Activated T-helper 17 cell treated with anti-CD3 and anti-CD28 coated beads, Interleukin-2, amount 50 U/mL, for 72 hours (primary cell): ENCODE data around the gene CTSC. TPM values are rescaled to one million over a fixed set of nuclear protein-coding genes. Genes with fewer than 3 reads are reported as not detected.
"Not testable (repeated sequence)": the region's sequence is repeated elsewhere in the genome, so short reads cannot be mapped to it uniquely, and the experiment has no call there.

Experiments
- ATAC-seq: fragments of 150-1000 bp; cut with Tn5 transposase; replicated peaks from 2 replicates; pipeline ENCODE4 v1.10.0; 2021; ENCODE audit warnings: mild to moderate bottlenecking, moderate library complexity
- H3K27ac Mint-ChIP-seq: one replicate; pipeline ENCODE4 v1.8.0; 2022; ENCODE audit warnings: mixed read lengths
- H3K27me3 Mint-ChIP-seq: one replicate; pipeline ENCODE4 v1.8.0; 2022; ENCODE audit warnings: mixed read lengths
- H3K36me3 Mint-ChIP-seq: one replicate; pipeline ENCODE4 v1.8.0; 2022; ENCODE audit warnings: low read depth, mild to moderate bottlenecking, mixed read lengths
- H3K4me1 Mint-ChIP-seq: one replicate; pipeline ENCODE4 v1.8.0; 2022; ENCODE audit warnings: mixed read lengths
- H3K4me3 Mint-ChIP-seq: one replicate; pipeline ENCODE4 v1.8.0; 2022; ENCODE audit warnings: mild to moderate bottlenecking, mixed read lengths
- H3K9me3 Mint-ChIP-seq: one replicate; pipeline ENCODE4 v1.8.0; 2022; ENCODE audit warnings: mixed read lengths
- total RNA-seq, 2 donors: library from RNA; stranded (reverse); gene quantifications; one replicate each; pipeline ENCODE4 v1.2.3, GENCODE V29; 2022

The CTSC gene
- total RNA-seq, 2 donors from 2014 or later, result 57.3 to 142 TPM

- Mint-ChIP-seq H3K4me1 (peaks cover 26% of the 10 kb centered on the region), H3K4me3 (peak overlapping the region; percentile 98), H3K36me3 (peaks cover 34% of the 10 kb centered on the region), H3K27me3 (no peaks in the 10 kb centered on the region), H3K27ac (peak overlapping the region; percentile 96), H3K9me3 (no peaks in the 10 kb centered on the region)
- ATAC-seq, result peak; percentile 59
Measured at GRCh38 chr11:88337987-88338668, 592 bp upstream of the CTSC start.

GRCh38 chr11:88335284-88335683 is 2.3 kb downstream of the CTSC start:
- Mint-ChIP-seq H3K4me3 (peak overlapping the region; percentile 98), H3K36me3 (peaks cover 62% of the 10 kb centered on the region), H3K4me1 (peaks cover 39% of the 10 kb centered on the region), H3K27me3 (no peaks in the 10 kb centered on the region), H3K27ac (peak overlapping the region; percentile 96), H3K9me3 (no peaks in the 10 kb centered on the region)
- ATAC-seq, result no peak

DNA sequence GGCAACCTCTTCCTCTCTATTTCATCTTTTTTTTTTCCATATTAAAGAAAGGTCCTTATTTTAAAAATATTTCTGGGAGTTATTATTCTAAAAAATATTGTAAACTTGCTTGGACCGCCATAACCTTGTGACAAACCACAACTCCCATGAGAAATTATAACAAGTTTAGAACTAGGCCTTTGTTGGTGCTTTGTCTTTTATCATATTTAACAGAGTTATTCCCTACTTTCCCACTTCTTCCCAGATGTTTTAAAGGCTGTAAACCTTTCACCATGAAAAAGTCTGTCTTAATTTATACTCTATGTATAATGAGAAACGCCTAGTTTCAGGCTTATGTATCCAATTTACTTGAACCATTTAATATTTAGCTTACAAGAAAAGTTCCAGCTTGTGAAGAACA is 3.7 kb downstream of the CTSC start:
- Mint-ChIP-seq H3K27ac (peak overlapping the region; percentile 80), H3K4me1 (peaks cover 39% of the 10 kb centered on the region)

GRCh38 chr11:88332851-88333250 is 4.7 kb downstream of the CTSC start:
- peaks cover 87% of the 10 kb centered on the region for H3K36me3 Mint-ChIP-seq
- no peak for ATAC-seq
- no peaks in the 10 kb centered on the region for H3K27me3 Mint-ChIP-seq
- H3K9me3 Mint-ChIP-seq, result no peaks in the 10 kb centered on the region
- no peak overlapping the region for H3K4me3 Mint-ChIP-seq
- peaks cover 33% of the 10 kb centered on the region for H3K4me1 Mint-ChIP-seq
- no peak overlapping the region for H3K27ac Mint-ChIP-seq

More for the DNA sequence above, 3.7 kb downstream of the CTSC start:
- Mint-ChIP-seq H3K36me3 (peaks cover 77% of the 10 kb centered on the region), H3K27me3 (no peaks in the 10 kb centered on the region), H3K4me3 (peak overlapping the region; percentile 98), H3K9me3 (no peaks in the 10 kb centered on the region)
- no peak for ATAC-seq

DNA sequence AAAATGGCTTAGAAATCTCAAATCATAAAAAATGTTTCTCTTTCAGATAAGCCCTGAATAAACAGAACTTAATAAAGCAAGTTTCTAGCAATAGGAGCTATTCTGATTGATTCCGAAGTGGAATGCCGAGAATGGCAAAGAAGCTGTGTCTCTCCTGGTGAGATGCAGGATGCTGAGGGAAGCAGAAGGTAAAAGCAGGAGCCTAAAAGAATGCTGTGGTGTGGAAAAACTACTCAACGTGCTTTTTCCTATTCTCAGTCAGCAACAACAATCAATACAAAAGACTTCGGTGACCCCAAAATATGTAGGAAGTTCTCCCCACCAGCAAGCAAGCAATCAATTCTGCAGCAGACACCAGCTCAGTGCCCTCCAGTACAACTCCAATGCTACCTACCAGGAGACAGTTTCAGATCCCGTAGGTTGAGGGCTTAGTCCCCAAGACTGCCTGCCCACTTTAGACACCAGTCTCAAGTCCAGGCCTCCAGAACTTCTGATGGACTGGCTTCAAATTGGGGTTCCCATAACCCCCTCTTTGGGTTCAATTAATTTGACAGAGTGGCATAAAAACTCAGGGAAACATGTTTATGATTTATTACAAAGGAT is 6.6 kb downstream of the CTSC start:
- Mint-ChIP-seq H3K27ac (peak overlapping the region; percentile 66), H3K27me3 (no peaks in the 10 kb centered on the region), H3K9me3 (no peaks in the 10 kb centered on the region), H3K4me1 (peaks cover 38% of the 10 kb centered on the region), H3K36me3 (peaks cover 99% of the 10 kb centered on the region), H3K4me3 (no peak overlapping the region)
- ATAC-seq, result no peak

GRCh38 chr11:88329563-88330250 is 7.8 kb downstream of the CTSC start:
- no peak overlapping the region for H3K27ac Mint-ChIP-seq
- peaks cover 38% of the 10 kb centered on the region for H3K4me1 Mint-ChIP-seq
- ATAC-seq, result no peak
- no peaks in the 10 kb centered on the region for H3K27me3 Mint-ChIP-seq
- H3K9me3 Mint-ChIP-seq, result no peaks in the 10 kb centered on the region
- H3K4me3 Mint-ChIP-seq, result no peak overlapping the region
- H3K36me3 Mint-ChIP-seq, result peaks cover 100% of the 10 kb centered on the region

DNA sequence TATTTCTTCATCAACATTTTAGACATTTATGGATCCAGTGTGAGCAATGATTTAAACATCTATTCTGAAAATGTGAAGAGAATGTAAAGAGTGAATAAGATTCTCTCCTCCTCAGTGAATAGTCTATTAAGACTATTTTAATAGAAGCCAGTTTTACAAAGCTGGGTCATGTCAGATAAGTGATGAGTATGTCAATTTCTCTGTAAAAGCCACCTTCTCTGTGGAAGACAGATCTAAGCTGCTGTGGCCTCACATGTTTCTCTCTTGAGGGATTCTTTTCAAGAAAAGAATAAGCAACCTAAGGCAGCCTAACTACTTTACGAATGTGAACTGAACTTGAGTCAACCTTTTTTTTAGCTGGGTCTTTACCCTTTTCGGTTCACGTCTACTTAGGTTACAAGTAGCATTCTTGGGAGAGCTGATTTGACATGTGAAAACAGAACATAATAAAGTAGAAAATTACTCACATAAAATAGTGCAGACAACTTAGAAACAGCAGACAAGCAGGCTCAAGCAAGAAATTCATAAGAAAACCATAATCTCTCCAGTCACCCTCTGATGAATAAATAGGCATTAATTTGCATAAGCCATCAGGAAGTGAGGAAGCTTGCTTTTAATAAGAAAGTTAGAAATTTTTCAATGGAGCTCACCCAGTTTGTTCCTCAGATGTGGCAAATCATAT is 9.9 kb downstream of the CTSC start:
- H3K27me3 Mint-ChIP-seq, result no peaks in the 10 kb centered on the region
- peaks cover 100% of the 10 kb centered on the region for H3K36me3 Mint-ChIP-seq
- no peak overlapping the region for H3K27ac Mint-ChIP-seq
- peaks cover 47% of the 10 kb centered on the region for H3K4me1 Mint-ChIP-seq
- peak; percentile 23 for ATAC-seq
- no peaks in the 10 kb centered on the region for H3K9me3 Mint-ChIP-seq
- H3K4me3 Mint-ChIP-seq, result peak overlapping the region; percentile 34

GRCh38 chr11:88327061-88327460 is 10.5 kb downstream of the CTSC start:
- peaks cover 100% of the 10 kb centered on the region for H3K36me3 Mint-ChIP-seq
- H3K27me3 Mint-ChIP-seq, result no peaks in the 10 kb centered on the region
- H3K9me3 Mint-ChIP-seq, result no peaks in the 10 kb centered on the region
- no peak overlapping the region for H3K27ac Mint-ChIP-seq
- H3K4me1 Mint-ChIP-seq, result peaks cover 52% of the 10 kb centered on the region
- peak overlapping the region; percentile 34 for H3K4me3 Mint-ChIP-seq
- peak; percentile 50 for ATAC-seq

GRCh38 chr11:88326099-88326498 is 11.4 kb downstream of the CTSC start:
- Mint-ChIP-seq H3K4me1 (peaks cover 53% of the 10 kb centered on the region), H3K27ac (no peak overlapping the region), H3K36me3 (peaks cover 99% of the 10 kb centered on the region), H3K9me3 (no peaks in the 10 kb centered on the region), H3K4me3 (peak overlapping the region; percentile 34), H3K27me3 (no peaks in the 10 kb centered on the region)
- no peak for ATAC-seq

DNA sequence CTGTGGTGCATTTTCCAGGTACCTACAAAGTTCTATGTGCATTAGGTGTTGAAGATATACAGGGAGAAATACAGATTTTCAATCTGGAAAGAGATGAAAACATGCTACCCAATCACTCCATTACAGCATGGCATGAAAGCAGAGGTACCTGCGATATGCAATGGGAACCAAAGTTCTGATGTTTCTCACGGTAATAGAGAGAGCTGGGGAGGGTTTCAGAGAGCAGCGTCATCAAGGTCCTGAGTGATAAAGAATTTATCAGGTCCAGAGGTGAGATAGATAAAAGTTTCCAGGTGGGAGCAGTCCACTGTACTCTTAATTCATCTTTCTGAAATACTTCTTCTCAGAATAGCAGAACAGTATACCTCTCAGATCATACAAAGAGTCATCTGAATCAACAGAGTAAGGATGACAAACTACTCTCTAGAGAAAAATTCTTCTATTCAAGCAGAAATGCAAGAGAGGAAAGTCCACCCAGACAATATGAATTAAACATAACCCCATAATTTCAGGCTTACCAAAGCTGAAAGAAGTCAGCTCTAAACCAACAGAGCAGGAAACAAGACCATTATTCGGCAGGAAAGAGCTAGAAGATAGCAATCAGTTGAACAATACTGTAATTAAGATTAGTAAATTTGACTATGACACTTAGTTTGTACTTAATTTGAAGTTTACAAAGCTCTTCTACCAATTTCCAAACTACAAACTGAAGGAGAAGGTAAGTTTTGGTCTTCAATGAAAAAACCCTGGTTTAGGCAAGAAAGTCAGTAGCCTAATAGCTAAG is 12.8 kb downstream of the CTSC start:
- ATAC-seq, result peak; percentile 62
- H3K9me3 Mint-ChIP-seq, result no peaks in the 10 kb centered on the region
- no peaks in the 10 kb centered on the region for H3K27me3 Mint-ChIP-seq
- H3K36me3 Mint-ChIP-seq, result peaks cover 95% of the 10 kb centered on the region
- H3K27ac Mint-ChIP-seq, result no peak overlapping the region
- peaks cover 51% of the 10 kb centered on the region for H3K4me1 Mint-ChIP-seq
- peak overlapping the region; percentile 34 for H3K4me3 Mint-ChIP-seq

GRCh38 chr11:88322881-88323280 is 14.7 kb downstream of the CTSC start:
- H3K36me3 Mint-ChIP-seq, result peaks cover 76% of the 10 kb centered on the region
- not testable (repeated sequence) for ATAC-seq

DNA sequence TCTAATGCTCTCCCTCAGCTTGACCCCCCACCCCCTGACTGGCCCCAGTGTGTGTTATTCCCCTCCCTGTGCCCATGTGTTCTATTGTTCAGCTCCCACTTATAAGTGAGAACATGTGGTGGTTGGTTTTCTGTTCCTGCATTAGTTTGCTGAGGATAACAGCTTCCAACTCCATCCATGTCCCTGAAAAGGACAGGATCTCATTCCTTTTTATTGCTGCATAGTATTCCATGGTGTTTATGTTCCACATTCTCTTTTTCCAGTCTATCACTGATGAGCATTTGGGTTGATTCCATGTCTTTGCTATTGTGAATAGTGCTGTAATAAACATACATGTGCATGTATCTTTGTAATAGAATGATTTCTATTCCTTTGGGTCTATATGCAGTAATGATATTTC is 16.1 kb downstream of the CTSC start:
- H3K9me3 Mint-ChIP-seq, ATAC-seq, H3K4me3 Mint-ChIP-seq, H3K27me3 Mint-ChIP-seq, H3K27ac Mint-ChIP-seq: not testable (repeated sequence)
- H3K4me1 Mint-ChIP-seq, result peaks cover 36% of the 10 kb centered on the region
- H3K36me3 Mint-ChIP-seq, result peaks cover 61% of the 10 kb centered on the region

More at GRCh38 chr11:88322881-88323280, 14.7 kb downstream of the CTSC start:
- H3K27me3 Mint-ChIP-seq, H3K4me3 Mint-ChIP-seq, H3K9me3 Mint-ChIP-seq, H3K27ac Mint-ChIP-seq: not testable (repeated sequence)
- peaks cover 41% of the 10 kb centered on the region for H3K4me1 Mint-ChIP-seq

- H3K27ac Mint-ChIP-seq, result peak overlapping the region; percentile 25
- no peak overlapping the region for H3K4me3 Mint-ChIP-seq
- no peak for ATAC-seq
- no peaks in the 10 kb centered on the region for H3K27me3 Mint-ChIP-seq
- H3K9me3 Mint-ChIP-seq, result no peaks in the 10 kb centered on the region
- peaks cover 35% of the 10 kb centered on the region for H3K4me1 Mint-ChIP-seq
- H3K36me3 Mint-ChIP-seq, result peaks cover 60% of the 10 kb centered on the region
Measured at GRCh38 chr11:88320149-88320559, 17.4 kb downstream of the CTSC start.

GRCh38 chr11:88318017-88318416 is 19.5 kb downstream of the CTSC start:
- Mint-ChIP-seq H3K4me1 (peaks cover 19% of the 10 kb centered on the region), H3K27me3 (no peaks in the 10 kb centered on the region), H3K27ac (no peak overlapping the region), H3K9me3 (no peaks in the 10 kb centered on the region), H3K4me3 (no peak overlapping the region), H3K36me3 (peaks cover 41% of the 10 kb centered on the region)
- ATAC-seq, result no peak
